Mucosa of descending colon (tissue), 3 donors: ENCODE measurements around the gene MIX23. TPM values are rescaled to one million over a fixed set of nuclear protein-coding genes. Genes with fewer than 3 reads are reported as not detected.

ENCODE experiments used
- ATAC-seq: fragments of 200-7000 bp; cut with Tn5 transposase; one replicate; pipeline ENCODE4 v1.9.1; 2020; ENCODE audit warnings: mild to moderate bottlenecking, moderate library complexity
- DNase-seq, 3 donors: peaks; one replicate each; pipeline ENCODE4 v3.0.0-alpha.2; 2020
- H3K36me3 ChIP-seq: fragments of 200-600 bp; one replicate; pipeline ENCODE4 v1.8.0; 2021; ENCODE audit warnings: low read depth, mild to moderate bottlenecking
- H3K4me1 ChIP-seq: fragments of 200-600 bp; one replicate; pipeline ENCODE4 v1.8.0; 2021; ENCODE audit warnings: low read depth, mild to moderate bottlenecking
- H3K4me3 ChIP-seq: fragments of 200-600 bp; one replicate; pipeline ENCODE4 v1.8.0; 2021; ENCODE audit warnings: mild to moderate bottlenecking
- H3K9me3 ChIP-seq: fragments of 200-600 bp; one replicate; pipeline ENCODE4 v1.8.0; 2021; ENCODE audit warnings: mild to moderate bottlenecking
- intact Hi-C, 2 donors: fragments of 100-400 bp; cut with DNase I in 1 of 2; cut with micrococcal nuclease in 1 of 2; formaldehyde crosslinking; loops; one replicate each; pipeline versions ENCODE4 v1.11.0 to v1.11.1; 2022; cut with DNase I, micrococcal nuclease
- total RNA-seq, 3 donors: library from RNA; stranded (reverse); fragmentation: NEBNext Ultra II Directional in 2 of 3; extraction: Animal tissue kit (Norgen Biotek cat#: 25700) in 2 of 3; gene quantifications; one replicate each; pipeline versions ENCODE4 v1.2.1 to v1.2.4, GENCODE V29; 2021 to 2023
- TF ChIP-seq, protein P1 (sequence below): fragments of 200-600 bp; IDR thresholded peaks from one replicate; pipeline ENCODE4 v1.8.0; 2022; ENCODE audit warnings: antibody characterized with exemption, mild to moderate bottlenecking
- donor health status: DM: no; HTN: no; CAD: no; lungs with moderate emphysema.
- donor health status: DM: no; HTN: no; CAD: no.
- donor health status: DM: no; HTN: yes; CAD: no.

The MIX23 gene
- total RNA-seq, 3 donors from 2014 or later, result 27.5 to 37.7 (median 33.2) TPM

DNA sequence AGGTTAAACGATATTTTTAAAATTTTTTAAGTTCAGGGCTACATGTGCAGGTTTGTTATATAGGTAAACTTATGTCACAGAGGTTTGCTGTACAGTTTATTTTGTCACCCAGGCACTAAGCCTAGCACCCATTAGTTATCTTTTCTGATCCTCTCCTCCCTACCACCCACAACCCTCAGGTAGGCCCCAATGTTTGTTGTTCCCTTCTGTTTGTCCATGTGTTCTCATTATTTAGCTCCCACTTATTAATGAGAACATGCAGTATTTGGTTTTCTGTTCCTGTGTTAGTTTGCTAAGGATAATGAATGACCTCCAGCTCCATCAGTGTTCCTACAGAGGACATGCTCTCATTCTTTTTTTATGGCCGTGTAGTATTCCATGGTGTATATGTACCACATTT is 15.9 kb upstream of the MIX23 start:
- H3K4me1 ChIP-seq, result no peaks in the 10 kb centered on the region
- H3K36me3 ChIP-seq, result no peaks in the 10 kb centered on the region
- DNase-seq, result no peak
- no peak overlapping the region for H3K4me3 ChIP-seq
- ATAC-seq, result no peak
- no peaks in the 10 kb centered on the region for H3K9me3 ChIP-seq
- TF ChIP-seq, protein P1, sequence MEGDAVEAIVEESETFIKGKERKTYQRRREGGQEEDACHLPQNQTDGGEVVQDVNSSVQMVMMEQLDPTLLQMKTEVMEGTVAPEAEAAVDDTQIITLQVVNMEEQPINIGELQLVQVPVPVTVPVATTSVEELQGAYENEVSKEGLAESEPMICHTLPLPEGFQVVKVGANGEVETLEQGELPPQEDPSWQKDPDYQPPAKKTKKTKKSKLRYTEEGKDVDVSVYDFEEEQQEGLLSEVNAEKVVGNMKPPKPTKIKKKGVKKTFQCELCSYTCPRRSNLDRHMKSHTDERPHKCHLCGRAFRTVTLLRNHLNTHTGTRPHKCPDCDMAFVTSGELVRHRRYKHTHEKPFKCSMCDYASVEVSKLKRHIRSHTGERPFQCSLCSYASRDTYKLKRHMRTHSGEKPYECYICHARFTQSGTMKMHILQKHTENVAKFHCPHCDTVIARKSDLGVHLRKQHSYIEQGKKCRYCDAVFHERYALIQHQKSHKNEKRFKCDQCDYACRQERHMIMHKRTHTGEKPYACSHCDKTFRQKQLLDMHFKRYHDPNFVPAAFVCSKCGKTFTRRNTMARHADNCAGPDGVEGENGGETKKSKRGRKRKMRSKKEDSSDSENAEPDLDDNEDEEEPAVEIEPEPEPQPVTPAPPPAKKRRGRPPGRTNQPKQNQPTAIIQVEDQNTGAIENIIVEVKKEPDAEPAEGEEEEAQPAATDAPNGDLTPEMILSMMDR, result no peak
- intact Hi-C loops, result loop anchor here (10.0 kb wide), 2 partner anchors 276 to 286 kb away; partner anchors contain the start of gene PARP14 (in 1 of the 2)

DNA sequence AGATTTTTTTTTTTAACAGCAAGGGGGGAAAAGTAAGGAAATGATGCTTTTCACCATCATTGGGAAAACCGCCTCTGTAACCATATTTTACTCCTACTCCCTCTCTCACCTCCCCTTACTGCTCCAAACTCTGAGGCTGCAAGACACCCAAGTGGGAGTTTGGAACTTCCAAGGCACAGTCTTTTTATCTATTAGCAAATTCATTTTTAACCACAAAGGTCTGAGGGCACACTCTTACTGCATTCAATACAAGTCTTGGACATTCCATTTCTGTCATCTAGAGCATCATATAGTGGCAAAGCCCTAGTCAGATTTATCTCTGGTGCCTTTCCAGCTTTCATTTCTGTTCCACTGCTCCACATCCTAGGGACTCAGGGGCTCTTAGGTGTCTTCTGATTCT is 14.2 kb upstream of the MIX23 start:
- Histone ChIP-seq H3K9me3 (no peaks in the 10 kb centered on the region), H3K4me1 (no peaks in the 10 kb centered on the region), H3K4me3 (no peak overlapping the region), H3K36me3 (no peaks in the 10 kb centered on the region)
- intact Hi-C loops, result loop anchor here (10.0 kb wide), 2 partner anchors 278 to 288 kb away; partner anchors contain the start of gene PARP14 (in 1 of the 2)
- no peak for ATAC-seq
- DNase-seq, result no peak
- TF ChIP-seq, protein P1, result no peak

DNA sequence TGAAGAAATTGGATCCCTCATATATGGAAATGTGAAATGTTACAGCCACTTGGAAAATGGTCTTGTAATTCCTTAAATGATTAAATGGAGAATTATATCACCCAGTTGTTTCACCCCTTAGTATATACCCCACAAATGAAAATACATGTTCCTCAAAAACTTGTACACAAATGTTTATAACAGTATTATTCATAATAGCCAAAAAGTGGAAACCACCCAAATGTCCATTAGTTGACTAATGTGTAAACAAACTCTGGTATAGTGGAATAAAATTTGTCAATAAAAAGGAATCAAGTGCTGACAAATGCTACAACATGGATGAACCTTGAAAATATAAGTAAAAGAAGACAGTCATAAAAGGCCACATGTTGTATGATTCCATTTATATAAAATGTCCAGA is 13.5 kb upstream of the MIX23 start:
- TF ChIP-seq, protein P1, result no peak
- ATAC-seq (no peak), DNase-seq (no peak)
- no peaks in the 10 kb centered on the region for H3K36me3 ChIP-seq
- H3K4me1 ChIP-seq, result no peaks in the 10 kb centered on the region
- intact Hi-C loops, result loop anchor here (10.0 kb wide), 2 partner anchors 278 to 288 kb away; partner anchors contain the start of gene PARP14 (in 1 of the 2)
- H3K9me3 ChIP-seq, result no peaks in the 10 kb centered on the region
- H3K4me3 ChIP-seq, result no peak overlapping the region

DNA sequence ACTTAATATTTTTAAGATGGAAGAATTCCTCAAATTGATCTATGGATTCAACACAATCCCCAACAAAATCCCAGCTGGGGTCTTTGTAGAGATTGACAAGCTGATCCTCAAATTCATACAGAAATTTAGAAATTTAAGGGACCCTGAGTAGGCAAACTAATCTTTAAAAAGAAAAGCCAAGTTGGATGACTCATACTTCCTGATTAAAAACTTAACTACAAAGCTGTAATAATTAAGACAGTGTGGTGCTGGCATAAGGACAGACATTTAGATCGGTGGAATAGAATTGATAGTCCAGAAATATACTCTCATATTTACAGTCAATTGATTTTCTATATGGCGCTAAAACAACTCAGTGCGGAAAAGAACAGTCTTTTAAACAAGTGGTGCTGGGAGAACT is 12.6 kb upstream of the MIX23 start:
- TF ChIP-seq, protein P1, result no peak
- ATAC-seq (no peak), DNase-seq (no peak)
- intact Hi-C loops, result loop anchor here (10.0 kb wide), 2 partner anchors 279 to 289 kb away; partner anchors contain the start of gene PARP14 (in 1 of the 2)
- Histone ChIP-seq H3K4me1 (no peaks in the 10 kb centered on the region), H3K9me3 (no peaks in the 10 kb centered on the region), H3K4me3 (no peak overlapping the region), H3K36me3 (no peaks in the 10 kb centered on the region)

DNA sequence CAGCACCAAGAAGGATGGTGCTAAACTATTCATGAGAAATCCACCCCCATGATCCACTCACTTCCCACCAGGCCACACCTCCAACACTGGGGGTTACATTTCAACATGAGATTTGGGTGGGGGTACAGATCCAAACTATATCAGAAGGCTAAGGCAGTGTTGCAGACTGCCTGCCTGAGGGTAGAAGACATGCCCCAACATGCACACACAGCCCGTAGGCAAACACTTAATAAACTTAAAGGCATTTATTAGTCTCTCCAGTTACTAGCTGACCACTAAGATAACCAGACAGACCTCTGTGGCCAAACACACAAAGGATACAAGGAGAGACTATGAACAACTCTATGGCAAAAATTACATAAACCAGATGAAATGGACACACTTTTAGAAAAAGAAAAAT is 11.1 kb upstream of the MIX23 start:
- no peak for DNase-seq
- Histone ChIP-seq H3K4me1 (no peaks in the 10 kb centered on the region), H3K9me3 (no peaks in the 10 kb centered on the region), H3K4me3 (no peak overlapping the region), H3K36me3 (no peaks in the 10 kb centered on the region)
- TF ChIP-seq, protein P1, result no peak
- intact Hi-C loops, result loop anchor here (10.0 kb wide), 2 partner anchors 281 to 291 kb away; partner anchors contain the start of gene PARP14 (in 1 of the 2)
- no peak for ATAC-seq
